CD14-positive monocyte (primary cell): ENCODE results near the gene ANKRD31. TPM values are rescaled to one million over a fixed set of nuclear protein-coding genes. Genes with fewer than 3 reads are reported as not detected.
"Not testable (repeated sequence)": the region's sequence is repeated elsewhere in the genome, so short reads cannot be mapped to it uniquely, and the experiment has no call there.

Experiments
- DNase-seq, 3 donors: peaks; one replicate each; pipeline ENCODE4 v3.0.0-alpha.2; 2011 to 2022
- H2AFZ ChIP-seq: 2 replicates; pipeline ENCODE4 v1.6.0; 2012; ENCODE audit warnings: mild to moderate bottlenecking, low read depth, low read length, inconsistent platforms; ENCODE audit not compliant: insufficient read depth, poor library complexity, severe bottlenecking
- H3K27ac ChIP-seq, 2 donors: 1 replicate in 1 of 2; 2 replicates in 1 of 2; pipeline ENCODE4 v1.5.1; 2012 to 2013; ENCODE audit warnings: low read length in 2 of 2, control low read depth in 1 of 2, inconsistent platforms in 1 of 2, low read depth in 1 of 2, mild to moderate bottlenecking in 1 of 2
- H3K27me3 ChIP-seq, 2 donors: one replicate each; pipeline versions ENCODE4 v1.6.0 to v1.6.1; 2011 to 2013; ENCODE audit warnings: low read length in 2 of 2; ENCODE audit not compliant: control insufficient read depth in 2 of 2, insufficient read depth in 2 of 2
- H3K36me3 ChIP-seq, 2 donors: replicated peaks in 1 of 2; 1 replicate in 1 of 2; 2 replicates in 1 of 2; pipeline versions ENCODE4 v1.5.1 to v1.6.1; 2012 to 2013; ENCODE audit warnings: low read length in 2 of 2, control low read depth in 1 of 2, inconsistent platforms in 1 of 2, mild to moderate bottlenecking in 1 of 2; ENCODE audit not compliant: insufficient read depth in 2 of 2, control insufficient read depth in 1 of 2
- H3K4me1 ChIP-seq, 2 donors: 1 replicate in 1 of 2; 2 replicates in 1 of 2; pipeline versions ENCODE4 v1.5.1 to v1.6.1; 2012 to 2013; ENCODE audit warnings: low read length in 2 of 2, control low read depth in 1 of 2, inconsistent platforms in 1 of 2, mild to moderate bottlenecking in 1 of 2, moderate library complexity in 1 of 2; ENCODE audit not compliant: insufficient read depth in 2 of 2, control insufficient read depth in 1 of 2
- H3K4me2 ChIP-seq: replicated peaks from 2 replicates; pipeline ENCODE3; 2012; ENCODE audit warnings: low read length, moderate library complexity, mild to moderate bottlenecking; ENCODE audit not compliant: poor library complexity, severe bottlenecking; ENCODE audit errors: extremely low read depth
- H3K4me3 ChIP-seq, 3 experiments: fragments of 200-600 bp in 1 of 3; sonication (generic) in 1 of 3; replicated peaks in 1 of 3; 1 replicate in 2 of 3; 2 replicates in 1 of 3; pipeline ENCODE4 v1.5.1; 2011 to 2013; ENCODE audit warnings: low read length in 3 of 3, mild to moderate bottlenecking in 3 of 3, control low read depth in 2 of 3, low read depth in 2 of 3, inconsistent platforms in 1 of 3, moderate library complexity in 1 of 3
- H3K79me2 ChIP-seq: 2 replicates; pipeline ENCODE4 v1.6.0; 2012; ENCODE audit warnings: mild to moderate bottlenecking, control low read depth, inconsistent platforms, low read length, moderate library complexity; ENCODE audit not compliant: insufficient read depth
- H3K9ac ChIP-seq: 2 replicates; pipeline ENCODE4 v1.6.0; 2017; ENCODE audit warnings: low read length, mild to moderate bottlenecking; ENCODE audit not compliant: insufficient read depth, poor library complexity, severe bottlenecking
- H3K9me3 ChIP-seq, 2 donors: replicated peaks in 1 of 2; 1 replicate in 1 of 2; 2 replicates in 1 of 2; pipeline versions ENCODE4 v1.5.1 to v1.6.1; 2012 to 2013; ENCODE audit warnings: low read length in 2 of 2, control low read depth in 1 of 2; ENCODE audit not compliant: control insufficient read depth in 1 of 2, insufficient read depth in 1 of 2
- H4K20me1 ChIP-seq: 2 replicates; pipeline ENCODE4 v1.6.0; 2012; ENCODE audit warnings: mild to moderate bottlenecking, low read length, control low read depth, moderate library complexity; ENCODE audit not compliant: insufficient read depth
- H3K27ac Mint-ChIP-seq, 7 donors: one replicate each; pipeline ENCODE4 v1.8.0; 2020; ENCODE audit warnings: mild to moderate bottlenecking in 7 of 7, mixed read lengths in 7 of 7, moderate library complexity in 6 of 7, inconsistent platforms in 2 of 7
- H3K27me3 Mint-ChIP-seq, 3 donors: one replicate each; pipeline ENCODE4 v1.8.0; 2021 to 2022; ENCODE audit warnings: low read depth in 3 of 3, mild to moderate bottlenecking in 3 of 3, mixed read lengths in 3 of 3, moderate library complexity in 3 of 3, inconsistent platforms in 1 of 3
- H3K36me3 Mint-ChIP-seq, 2 donors: one replicate each; pipeline ENCODE4 v1.8.0; 2020; ENCODE audit warnings: mixed read lengths in 2 of 2, inconsistent platforms in 1 of 2, mild to moderate bottlenecking in 1 of 2
- H3K4me1 Mint-ChIP-seq: one replicate; pipeline ENCODE4 v1.8.0; 2020; ENCODE audit warnings: mild to moderate bottlenecking, mixed read lengths
- H3K4me3 Mint-ChIP-seq, 2 donors: one replicate each; pipeline ENCODE4 v1.8.0; 2020; ENCODE audit warnings: mild to moderate bottlenecking in 2 of 2, mixed read lengths in 2 of 2, moderate library complexity in 1 of 2
- H3K9me3 Mint-ChIP-seq, 7 donors: one replicate each; pipeline ENCODE4 v1.8.0; 2020 to 2022; ENCODE audit warnings: mixed read lengths in 7 of 7, mild to moderate bottlenecking in 6 of 7, moderate library complexity in 6 of 7, inconsistent platforms in 2 of 7
- CTCF ChIP-seq: fragments of 200-600 bp; IDR thresholded peaks from one replicate; pipeline ENCODE4 v1.8.0; 2022; ENCODE audit warnings: antibody characterized with exemption, mild to moderate bottlenecking
- WGBS: methylation state at CpG from one replicate; pipeline ENCODE4 v1.1.5; 2013; ENCODE audit warnings: missing lambda C conversion rate; ENCODE audit not compliant: insufficient coverage; 5-methylcytosine and 5-hydroxymethylcytosine counted together
- intact Hi-C, 2 donors: fragments of 100-400 bp; cut with micrococcal nuclease; formaldehyde crosslinking; loops; one replicate each; pipeline versions ENCODE4 v1.15.0 to v1.15.1; 2023
- polyA plus RNA-seq, 3 donors: library from polyadenylated mRNA; depleted of rRNA in 1 of 3; unstranded in 2 of 3; stranded (reverse) in 1 of 3; fragments of 300-500 nt in 2 of 3; fragments of >200 nt in 1 of 3; fragmentation: Illumina TruSeq in 2 of 3; gene quantifications; 1 replicate in 2 of 3; 2 replicates in 1 of 3; pipeline ENCODE4 v1.2.3, GENCODE V29; 2012 to 2021

Gene ANKRD31
- polyA plus RNA-seq, 3 donors = 0.05 TPM; not detected in 2

GRCh38 chr5:75185763-75186162, 50.9 kb downstream of the ANKRD31 start:
- Histone ChIP-seq H3K4me2 (no peak overlapping the region), H3K36me3 (no peaks in the 10 kb centered on the region), H4K20me1 (no peaks in the 10 kb centered on the region), H2AFZ (no peak overlapping the region), H3K79me2 (no peaks in the 10 kb centered on the region), H3K27me3 (peaks cover 0 to 6% of the 10 kb centered on the region in 2 donors), H3K9me3 (no peaks in the 10 kb centered on the region), H3K27ac (no peak overlapping the region), H3K9ac (no peak overlapping the region), H3K4me3 (no peak overlapping the region), H3K4me1 (no peaks in the 10 kb centered on the region)
- 86% methylated on average over 1 of the region's 1 CpG for WGBS
- Mint-ChIP-seq H3K9me3 (peaks cover 0 to 6% (median 1%) of the 10 kb centered on the region in 7 donors), H3K4me3 (no peak overlapping the region), H3K27ac (no peak overlapping the region), H3K27me3 (peaks cover 0 to 3% (median 1%) of the 10 kb centered on the region in 3 donors), H3K4me1 (peaks cover 1% of the 10 kb centered on the region), H3K36me3 (no peaks in the 10 kb centered on the region)
- intact Hi-C loops = no loop called here
- TF ChIP-seq CTCF = no peak
- no peak for DNase-seq

GRCh38 chr5:75176009-75176408, 60.7 kb downstream of the ANKRD31 start:
- H3K27ac ChIP-seq, H4K20me1 ChIP-seq, H3K9ac ChIP-seq, H2AFZ ChIP-seq, H3K27ac Mint-ChIP-seq, H3K27me3 Mint-ChIP-seq, H3K4me3 Mint-ChIP-seq, DNase-seq, intact Hi-C loops, H3K4me1 ChIP-seq, H3K36me3 ChIP-seq, H3K36me3 Mint-ChIP-seq, H3K27me3 ChIP-seq, H3K4me2 ChIP-seq, H3K4me3 ChIP-seq, H3K9me3 ChIP-seq, H3K4me1 Mint-ChIP-seq, H3K79me2 ChIP-seq: not testable (repeated sequence)
- 100% methylated on average over 2 of the region's 7 CpGs for WGBS
- H3K9me3 Mint-ChIP-seq = peaks cover 7 to 46% (median 25%) of the 10 kb centered on the region in 7 donors

DNA sequence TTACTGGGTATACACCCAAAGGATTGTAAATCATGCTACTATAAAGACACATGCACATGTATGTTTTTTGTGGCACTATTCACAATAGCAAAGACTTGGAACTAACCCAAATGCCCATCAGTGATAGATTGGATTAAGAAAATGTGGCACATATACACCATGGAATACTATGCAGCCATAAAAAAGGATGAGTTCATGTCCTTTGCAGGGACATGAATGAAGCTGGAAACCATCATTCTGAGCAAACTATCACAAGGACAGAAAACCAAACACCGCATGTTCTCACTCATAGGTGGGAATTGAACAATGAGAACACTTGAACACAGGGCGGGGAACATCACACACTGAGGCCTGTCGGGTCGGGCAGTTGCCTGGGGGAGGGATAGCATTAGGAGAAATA, 61.8 kb downstream of the ANKRD31 start:
- H2AFZ ChIP-seq, DNase-seq, H3K36me3 ChIP-seq, H3K4me3 ChIP-seq, H3K36me3 Mint-ChIP-seq, intact Hi-C loops, H3K4me1 ChIP-seq, H3K4me2 ChIP-seq, H3K9ac ChIP-seq, H3K27ac Mint-ChIP-seq, H3K4me1 Mint-ChIP-seq, H3K79me2 ChIP-seq, H4K20me1 ChIP-seq, H3K27me3 Mint-ChIP-seq, H3K4me3 Mint-ChIP-seq, H3K27ac ChIP-seq, H3K27me3 ChIP-seq, H3K9me3 ChIP-seq: not testable (repeated sequence)
- WGBS = no CpG with 5 or more reads among the region's 4 CpGs
- H3K9me3 Mint-ChIP-seq = peaks cover 7 to 48% (median 22%) of the 10 kb centered on the region in 7 donors
